NOMO-1 treated with DMSO at 0.1 percent for 48 hours (cell line): ENCODE data around the gene ASCC3.

ENCODE experiments used
- DNase-seq: peaks from one replicate; lab custom pipeline; 2025; ENCODE audit not compliant: unreplicated experiment; lab: John Stamatoyannopoulos, UW

ASCC3 gene

DNA sequence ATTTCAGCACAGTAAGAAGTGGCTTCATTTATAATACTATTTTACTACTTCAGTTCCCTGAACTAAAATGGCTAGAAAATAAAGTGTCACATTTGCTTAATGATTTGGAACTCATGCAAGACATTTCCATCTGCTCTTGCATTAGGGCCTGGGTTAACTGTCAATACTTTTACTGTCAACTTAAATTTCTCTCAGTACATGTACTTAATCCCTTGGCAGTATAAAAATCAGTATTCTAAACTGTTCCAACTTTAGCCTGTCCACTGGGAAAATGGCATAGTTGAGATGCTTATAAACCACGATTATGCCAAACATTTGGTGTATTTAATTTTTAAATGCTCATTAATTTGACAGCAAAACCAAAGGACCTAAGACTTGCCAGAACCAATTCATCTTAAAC, 154.5 kb downstream of the ASCC3 start:
- no peak for DNase-seq

DNA sequence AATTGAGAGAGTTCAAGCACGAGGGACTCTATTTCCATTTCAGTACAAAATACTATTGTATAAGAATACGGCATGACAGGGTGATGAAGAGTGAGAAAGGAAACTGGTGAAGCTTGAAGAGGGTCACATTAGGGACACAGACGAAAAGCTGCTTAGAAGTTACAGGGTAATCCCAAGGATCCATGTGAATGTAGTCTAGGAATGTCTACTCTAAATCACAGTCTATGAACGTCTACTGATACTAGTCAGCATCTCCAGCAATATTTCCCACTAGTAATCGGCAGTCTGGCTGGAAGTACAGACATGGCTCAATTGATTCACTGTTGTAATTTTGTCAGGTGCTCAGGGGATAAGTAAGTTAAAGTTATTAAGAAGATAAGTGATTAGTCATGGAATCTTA, 156.4 kb downstream of the ASCC3 start:
- DNase-seq, result no peak

DNA sequence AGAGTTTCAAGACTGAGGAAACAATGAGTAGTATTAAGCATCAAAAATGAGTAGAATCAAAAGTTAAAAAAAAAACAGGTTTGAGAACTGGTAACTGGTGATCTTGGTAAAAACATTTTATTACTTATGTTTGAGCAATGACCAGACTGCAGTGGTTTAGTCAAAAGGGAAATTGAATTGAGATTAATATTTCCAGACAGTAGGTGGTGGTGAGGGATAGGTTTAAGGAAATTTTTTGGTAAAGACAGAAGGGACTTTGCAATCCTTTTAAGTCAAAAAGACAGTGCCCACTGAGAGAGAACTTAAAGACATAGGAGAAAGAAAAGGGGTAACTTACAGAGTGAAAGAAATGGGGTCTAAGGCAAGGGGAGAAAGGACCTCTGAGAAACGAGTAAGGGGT, 156.9 kb downstream of the ASCC3 start:
- DNase-seq, result no peak

DNA sequence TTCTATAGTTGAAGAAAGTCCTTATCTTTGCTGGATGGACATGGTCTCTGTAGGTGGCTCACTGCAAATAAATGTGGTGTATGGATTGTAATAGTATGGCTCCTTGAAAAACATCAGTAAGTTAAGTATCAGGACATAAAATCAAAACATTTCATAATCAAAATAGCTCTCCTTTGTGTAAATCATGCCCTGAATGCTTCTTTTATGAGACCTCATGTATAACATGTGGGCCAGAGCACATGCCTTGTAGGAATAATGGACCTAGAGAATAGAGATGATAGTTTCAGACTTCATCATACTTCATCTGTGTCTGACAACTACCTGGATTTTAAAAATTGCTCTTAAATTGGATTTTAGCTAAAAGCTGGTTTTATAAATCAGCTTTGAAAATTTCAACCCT, 159.9 kb downstream of the ASCC3 start:
- DNase-seq, result no peak

DNA sequence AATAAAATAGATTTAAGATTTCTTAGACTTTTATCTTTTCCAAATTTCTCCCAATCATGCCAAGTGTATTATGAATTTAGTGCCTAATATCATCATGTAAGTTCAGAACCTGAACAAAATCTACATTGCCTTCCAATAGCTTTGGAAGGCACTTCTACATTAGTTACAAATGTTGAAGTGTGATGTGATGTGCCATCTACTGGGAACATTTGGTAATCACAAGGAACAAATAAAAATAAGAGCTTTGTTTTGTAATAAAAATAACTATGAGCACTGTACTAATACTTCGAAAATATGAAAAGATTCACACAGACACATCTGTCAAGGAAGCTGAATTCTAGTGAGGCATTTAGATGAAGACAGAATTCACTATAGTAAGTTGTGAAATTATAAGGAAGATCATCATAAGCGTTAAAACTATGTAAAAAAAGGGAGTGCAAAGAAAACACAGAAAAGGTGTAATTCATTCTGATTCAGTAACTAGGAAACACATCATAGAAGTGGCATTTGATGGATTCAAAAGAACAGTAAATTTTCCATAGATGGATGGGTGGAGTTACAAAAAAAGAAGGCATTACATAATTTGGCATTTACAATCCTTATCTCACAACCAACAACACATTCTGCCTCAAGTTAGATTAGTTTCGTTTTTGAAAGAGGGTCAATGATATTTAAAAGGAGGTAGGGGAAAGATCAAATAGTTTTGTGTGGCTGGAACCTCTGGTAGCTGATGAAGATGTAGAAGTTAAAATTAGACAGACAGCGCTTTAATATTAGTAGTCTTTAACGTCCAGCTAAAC, 161.0 kb downstream of the ASCC3 start:
- DNase-seq, result peak; percentile 8

DNA sequence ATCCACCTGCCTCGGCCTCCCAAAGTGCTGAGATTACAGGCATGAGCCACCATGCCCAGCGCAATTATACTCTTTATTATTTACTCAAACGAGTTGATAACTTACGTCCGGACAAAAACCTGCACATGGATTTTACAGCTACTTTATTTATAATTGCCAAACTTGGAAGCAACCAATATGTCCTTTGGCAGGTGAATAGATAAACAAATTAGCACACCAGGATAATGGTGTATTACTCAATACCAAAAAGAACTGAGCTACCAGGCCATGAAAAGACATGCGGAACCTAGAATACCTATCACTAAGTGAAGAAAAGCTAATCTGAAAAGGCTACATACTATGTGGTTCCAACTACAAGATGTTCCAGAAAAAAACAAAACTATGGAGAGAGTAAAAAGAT, 168.1 kb downstream of the ASCC3 start:
- no peak for DNase-seq

DNA sequence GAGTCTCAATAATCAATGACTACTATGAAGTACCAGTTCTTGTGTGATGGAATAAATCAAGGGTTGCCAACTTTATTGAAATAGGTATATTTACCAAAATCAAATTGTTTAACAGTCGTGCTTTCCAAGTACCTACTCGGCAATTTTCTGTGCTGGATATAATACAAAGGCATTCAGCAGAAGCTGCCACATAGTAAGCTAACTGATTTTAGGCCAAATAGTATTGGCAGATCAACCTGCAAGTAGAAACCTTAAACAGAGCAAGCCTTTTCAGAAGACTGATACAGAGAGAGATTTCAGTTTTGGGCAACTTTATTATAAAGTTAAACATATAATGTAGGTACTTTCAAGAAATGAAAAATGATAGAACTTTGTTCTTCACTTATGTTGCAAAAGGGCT, 174.6 kb downstream of the ASCC3 start:
- no peak for DNase-seq

DNA sequence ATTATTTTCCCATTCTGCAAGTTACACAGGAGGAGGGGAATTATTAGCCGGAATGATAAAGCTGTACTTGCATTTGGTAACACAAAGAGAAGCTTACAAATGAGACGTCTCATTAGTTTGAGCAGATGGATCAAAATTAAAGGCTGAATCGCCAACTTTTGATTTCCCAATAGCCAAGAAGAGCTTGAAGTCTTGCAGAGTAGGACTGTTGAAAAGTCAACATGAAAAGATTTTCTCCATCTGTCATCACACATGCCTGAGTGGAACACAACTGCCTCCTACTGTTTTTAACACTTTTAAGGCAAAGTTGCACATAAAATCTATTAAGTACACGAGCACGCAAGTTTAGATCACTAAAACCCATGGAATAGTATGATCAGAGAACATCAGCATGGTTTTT, 176.2 kb downstream of the ASCC3 start:
- DNase-seq, result no peak

DNA sequence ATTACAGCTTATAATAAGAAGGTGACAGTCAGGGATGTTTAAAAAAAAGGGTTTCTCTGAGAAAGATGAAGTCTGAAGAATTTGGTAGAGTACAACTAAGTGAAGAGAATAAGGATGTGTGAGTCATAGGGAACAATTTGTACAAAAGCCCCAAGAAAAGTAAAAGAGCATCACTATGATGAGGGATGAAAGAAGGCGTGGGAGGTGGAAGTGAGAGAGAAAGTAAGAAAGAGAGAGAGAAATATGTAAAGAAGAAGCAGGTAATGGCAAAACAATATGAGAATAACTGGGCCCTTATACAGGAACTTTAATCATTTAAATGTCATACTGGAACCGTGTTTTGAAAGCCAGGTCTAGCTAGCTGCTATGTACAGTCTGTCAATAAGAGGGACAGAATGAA, 179.4 kb downstream of the ASCC3 start:
- no peak for DNase-seq

DNA sequence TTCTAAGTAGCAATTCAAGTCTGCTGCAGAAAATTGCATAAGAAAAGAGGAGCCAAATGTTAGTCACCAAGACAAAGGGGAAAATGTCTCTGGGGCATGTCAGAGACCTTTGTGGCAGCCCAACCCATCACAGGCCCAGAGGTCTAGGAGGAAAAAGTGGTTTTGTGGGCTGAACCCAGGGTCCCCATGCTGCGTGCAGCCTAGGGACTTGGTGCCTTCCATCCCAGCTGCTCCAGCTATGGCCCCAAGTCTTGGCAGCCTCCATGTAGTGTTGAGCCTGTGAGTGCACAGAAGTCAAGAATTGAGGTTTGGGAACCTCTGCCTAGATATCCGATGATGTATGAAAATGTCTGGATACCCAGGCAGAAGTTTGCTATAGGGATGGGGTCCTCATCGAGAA, 181.1 kb downstream of the ASCC3 start:
- DNase-seq, result no peak

DNA sequence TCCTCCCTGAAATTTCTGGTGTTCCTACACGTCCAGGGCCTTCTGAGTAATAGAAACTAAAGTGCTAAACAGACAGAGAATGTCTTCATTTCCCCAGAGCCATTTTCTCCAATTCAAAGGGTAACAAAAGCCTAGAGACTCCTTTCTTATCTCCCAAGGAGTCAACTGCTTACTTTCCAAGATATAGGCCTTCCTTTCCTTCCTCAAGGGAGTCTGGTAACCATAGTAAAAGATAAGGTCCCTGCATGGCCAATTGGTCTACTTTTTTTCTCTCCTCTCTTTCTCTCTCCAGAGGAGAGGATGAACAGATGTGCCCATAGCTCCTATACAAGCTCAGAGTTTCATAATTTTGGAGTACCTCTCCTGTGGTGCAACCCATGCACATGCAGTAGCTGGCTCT, 185.7 kb downstream of the ASCC3 start:
- no peak for DNase-seq

DNA sequence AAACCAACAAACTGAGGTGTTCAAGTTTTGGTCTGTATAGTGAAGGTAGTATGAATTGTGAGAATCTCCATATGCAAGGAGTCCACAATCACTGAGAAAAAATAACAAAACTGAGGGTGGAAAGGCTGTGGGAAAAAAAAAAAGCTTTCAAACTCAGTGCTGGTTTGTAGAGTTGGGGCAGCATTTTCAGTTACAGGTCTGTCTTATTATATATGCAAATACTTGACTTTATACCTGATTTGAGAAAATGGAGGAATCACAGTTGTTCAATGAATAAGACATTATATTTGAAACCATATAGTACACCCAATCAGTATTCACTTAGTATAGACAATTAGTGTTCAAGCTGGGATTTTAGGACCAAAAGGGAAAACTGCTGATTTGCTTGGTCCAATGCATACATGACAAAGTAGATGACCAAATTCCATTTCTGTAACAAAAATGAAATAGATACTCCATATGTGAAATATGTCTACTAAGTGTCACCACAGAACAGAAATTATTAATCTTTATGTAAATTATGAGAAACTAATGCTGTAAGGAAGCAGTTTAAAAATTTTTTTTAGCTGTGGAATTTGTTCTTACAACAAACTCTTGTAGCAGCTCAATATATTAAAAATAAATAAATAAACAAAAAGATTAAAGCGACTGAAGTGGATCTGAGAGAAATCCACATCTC, 187.7 kb downstream of the ASCC3 start:
- DNase-seq, result no peak

DNA sequence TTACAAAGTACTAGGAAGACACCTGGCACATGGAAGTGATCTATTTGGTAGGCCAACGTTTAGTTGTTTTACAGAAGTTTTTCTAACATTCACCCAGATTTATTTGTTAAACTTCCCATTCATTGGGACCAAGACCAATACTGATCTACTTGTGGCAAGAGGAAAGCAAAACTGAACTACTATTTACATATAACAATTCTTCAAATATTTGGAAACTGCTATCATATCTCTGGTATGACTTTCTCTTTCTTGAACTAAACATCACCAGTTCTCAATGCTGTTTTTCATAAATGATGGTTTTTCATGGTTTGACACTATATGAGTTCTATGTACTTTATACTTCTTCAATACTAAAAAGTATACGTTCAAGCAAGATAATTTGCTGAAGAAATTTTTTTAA, 189.2 kb downstream of the ASCC3 start:
- DNase-seq, result no peak

DNA sequence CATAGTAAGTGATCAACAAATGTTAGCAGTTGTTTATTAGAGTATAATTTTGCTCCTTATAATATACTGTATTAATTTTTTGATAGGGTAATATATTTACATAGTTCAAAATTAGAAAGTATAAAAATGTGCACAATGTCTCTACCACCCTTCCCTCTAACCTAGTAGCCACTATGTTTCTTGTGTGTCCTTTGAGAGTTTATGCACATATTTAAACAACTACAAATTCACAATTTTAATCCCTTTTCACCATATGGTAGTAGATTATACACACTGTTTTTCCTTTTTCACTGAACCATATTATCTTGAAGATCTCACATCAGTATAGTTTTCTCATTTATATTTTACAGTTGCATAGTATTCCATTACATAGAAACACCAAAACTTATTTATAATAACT, 194.9 kb downstream of the ASCC3 start:
- DNase-seq, result no peak

DNA sequence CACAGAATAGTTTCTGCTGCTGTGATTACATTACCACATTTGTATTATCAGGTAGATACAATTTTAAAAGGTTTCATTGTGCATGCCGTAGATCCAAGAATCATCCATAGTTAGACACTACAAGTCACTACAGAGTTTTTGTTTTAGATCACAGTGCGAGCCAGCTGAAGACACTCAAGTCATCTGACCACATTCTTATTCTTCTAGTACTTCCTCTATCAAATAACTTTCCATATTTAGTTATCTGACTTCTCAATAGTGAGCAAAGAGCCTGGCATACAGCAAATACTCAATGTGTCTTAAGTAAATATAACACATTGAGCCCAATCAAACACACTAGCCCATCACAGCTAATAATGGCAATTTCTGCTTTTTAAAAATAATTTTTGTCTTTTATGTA, 195.4 kb downstream of the ASCC3 start:
- no peak for DNase-seq

DNA sequence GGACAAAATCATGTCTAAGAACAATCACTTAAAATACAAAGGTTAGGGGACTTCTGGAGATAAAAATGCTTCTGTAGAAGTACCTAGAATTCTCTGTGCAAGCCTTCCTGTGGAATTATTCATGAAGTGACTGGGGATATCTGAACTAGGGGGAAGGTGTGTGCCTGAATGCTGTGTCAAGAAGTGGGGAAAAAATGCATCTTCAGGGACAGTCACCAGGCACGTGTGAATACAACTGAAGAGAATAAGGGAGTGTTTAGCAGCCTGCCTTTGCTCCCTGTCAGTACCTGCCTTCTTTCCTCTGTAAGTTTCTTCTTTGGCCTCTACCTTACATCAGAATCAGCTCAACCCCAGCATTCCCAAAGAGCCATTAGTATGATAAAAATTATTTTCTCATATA, 201.0 kb downstream of the ASCC3 start:
- DNase-seq, result no peak

DNA sequence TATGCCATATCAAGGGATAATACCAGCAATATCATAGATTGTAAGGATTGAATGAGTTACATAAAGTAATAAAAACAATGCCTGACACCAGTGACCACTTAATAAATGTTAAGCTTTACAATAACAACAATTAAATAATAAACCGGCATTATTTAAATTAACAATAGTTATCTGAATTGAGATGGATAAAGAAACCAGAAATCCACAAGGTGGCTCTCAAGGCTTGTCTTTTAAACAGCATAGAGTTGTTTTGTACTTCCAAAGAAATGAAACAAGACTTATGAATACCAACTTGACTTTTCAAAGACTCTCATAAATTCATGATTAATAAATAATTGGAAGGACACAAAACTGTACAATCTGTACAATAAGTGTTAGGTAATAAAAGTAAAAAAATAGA, 203.1 kb downstream of the ASCC3 start:
- DNase-seq, result no peak

DNA sequence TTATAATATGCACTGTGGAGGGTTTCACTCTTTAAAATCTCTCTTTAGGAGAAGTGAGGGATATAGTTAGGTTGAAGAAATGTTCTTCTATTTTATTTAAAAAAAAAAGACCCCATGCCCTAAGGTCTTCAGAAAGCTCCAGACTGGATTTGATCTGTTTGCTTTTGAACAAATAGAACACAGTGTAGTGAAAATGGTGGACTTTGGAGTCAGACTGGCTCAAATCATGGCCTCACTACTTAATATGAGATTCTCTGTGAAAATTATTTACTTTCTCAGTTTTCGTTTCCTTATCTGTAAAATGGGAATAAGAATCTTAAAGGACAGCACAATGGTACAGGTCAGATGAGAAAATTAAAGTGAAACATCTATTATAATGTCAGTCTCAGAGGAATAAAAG, 203.9 kb downstream of the ASCC3 start:
- DNase-seq, result no peak

DNA sequence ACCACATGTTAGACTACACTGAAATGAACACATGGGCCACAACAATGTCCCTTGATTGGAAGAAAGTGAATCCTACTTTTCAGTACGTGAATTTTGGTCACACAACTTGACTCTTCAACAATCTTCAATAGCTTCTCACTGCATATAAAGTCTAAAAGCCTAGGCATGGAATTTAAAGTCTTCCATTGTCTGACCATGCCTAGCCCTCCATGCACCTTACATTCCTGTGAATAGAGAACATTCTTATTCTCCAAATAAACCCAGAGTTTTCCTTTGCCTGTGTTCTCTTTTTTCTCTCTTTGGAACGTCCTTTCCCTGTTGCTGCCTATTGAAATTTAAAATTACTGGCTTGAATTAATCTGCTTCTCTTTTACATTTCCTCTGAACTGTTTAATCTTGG, 207.5 kb downstream of the ASCC3 start:
- DNase-seq, result no peak

DNA sequence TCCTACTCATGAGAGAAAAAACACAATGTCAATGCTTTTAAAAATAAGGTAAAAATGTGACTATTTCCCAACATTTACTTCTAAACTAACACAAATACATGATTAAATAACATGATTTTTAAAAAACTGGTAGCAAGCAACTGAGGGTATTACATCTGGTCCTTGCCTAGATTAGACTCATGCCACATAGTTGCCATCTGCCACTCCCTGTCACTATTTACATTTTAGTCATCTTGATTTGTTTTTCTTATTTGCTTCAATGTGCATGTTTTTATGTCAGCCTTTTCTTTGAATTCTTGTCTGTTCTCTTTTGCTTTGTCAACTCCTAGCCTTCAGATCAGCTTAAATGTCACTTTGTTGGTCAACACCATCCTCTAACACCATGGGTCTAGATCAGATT, 209.4 kb downstream of the ASCC3 start:
- no peak for DNase-seq

DNA sequence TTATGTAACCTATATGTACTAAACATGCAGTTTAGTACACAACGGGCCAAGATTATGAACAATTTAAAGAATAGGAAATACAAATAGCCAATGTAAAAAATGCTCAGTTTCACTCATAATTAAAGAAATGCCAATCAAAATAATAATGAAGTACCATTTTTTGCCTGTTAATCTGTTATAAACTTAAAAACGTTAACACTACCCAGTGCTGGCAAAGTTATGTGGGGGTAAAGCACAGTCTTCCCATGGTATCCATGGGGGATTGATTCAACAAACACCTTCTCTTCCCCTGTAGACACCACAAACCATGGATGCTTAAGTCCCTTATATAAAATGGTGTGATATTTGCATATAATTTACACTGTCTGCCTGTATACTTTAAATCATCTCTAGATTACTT, 211.1 kb downstream of the ASCC3 start:
- DNase-seq, result no peak

DNA sequence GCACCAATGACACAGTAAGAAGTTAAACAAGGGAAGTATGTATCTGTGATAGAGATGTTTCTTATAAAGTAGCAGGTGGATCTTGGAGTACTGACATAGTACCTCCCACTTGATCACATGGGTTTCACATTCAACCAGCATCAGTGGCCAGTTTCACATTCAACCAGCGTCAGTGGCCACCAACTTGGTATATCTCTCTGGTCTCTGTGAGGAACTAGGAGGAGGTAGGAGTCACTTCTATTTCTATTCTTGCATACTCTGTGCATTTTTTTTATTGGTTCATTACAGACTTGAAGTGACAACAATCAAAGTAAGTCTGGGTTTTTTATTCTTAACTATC, 216.1 kb downstream of the ASCC3 start:
- no peak for DNase-seq
